Measurements from ENCODE around the gene BID.

Gene BID

GRCh38 chr22:17732251-17732854 is 41.9 kb downstream of the BID start:
- no peak for DNase-seq

DNA sequence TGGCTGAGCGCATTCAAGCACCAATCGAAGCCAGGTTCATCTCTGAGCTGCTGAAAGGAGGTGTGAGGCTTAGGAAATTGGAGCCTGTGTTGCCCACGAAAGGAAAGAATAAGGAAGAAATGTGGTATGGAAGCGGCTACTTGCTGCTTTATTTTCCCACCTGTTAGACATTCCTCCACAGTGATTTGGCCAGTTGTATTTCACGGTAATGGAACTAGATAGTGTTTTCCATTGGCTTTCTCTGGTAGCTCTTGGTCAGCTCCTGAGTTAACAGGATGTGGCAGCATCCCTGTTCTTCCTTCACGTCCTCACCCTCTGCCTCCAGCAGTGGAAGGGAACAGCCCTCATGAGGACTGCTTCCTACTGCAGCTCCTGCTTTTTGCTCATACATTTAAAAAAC is 44.7 kb downstream of the BID start:
- DNase-seq, result no peak

DNA sequence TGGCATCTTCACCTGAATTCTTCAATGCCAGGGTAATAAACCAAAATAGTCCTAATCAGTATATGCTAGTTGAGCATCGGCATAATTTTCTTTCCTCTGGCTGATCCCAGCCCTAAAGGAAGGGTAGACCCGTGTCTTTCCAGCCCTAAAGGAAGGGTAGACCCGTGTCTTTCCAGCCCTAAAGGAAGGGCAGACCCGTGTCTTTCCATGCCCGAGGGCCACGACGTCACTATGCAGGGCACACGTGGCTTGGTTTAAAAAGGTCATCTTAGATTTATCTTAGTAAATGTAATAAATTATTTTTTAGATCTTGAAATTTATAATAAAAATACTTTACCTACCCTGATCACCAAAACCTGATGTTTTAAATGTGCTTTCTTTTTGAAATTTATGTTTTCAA is 45.5 kb downstream of the BID start:
- no peak for DNase-seq

- no peak for DNase-seq
Measured at GRCh38 chr22:17726928-17727897, 47.1 kb downstream of the BID start.

- no peak for DNase-seq
Measured at GRCh38 chr22:17726006-17726927, 48.0 kb downstream of the BID start.

GRCh38 chr22:17725500-17725796 is 48.8 kb downstream of the BID start:
- no peak for DNase-seq

DNA sequence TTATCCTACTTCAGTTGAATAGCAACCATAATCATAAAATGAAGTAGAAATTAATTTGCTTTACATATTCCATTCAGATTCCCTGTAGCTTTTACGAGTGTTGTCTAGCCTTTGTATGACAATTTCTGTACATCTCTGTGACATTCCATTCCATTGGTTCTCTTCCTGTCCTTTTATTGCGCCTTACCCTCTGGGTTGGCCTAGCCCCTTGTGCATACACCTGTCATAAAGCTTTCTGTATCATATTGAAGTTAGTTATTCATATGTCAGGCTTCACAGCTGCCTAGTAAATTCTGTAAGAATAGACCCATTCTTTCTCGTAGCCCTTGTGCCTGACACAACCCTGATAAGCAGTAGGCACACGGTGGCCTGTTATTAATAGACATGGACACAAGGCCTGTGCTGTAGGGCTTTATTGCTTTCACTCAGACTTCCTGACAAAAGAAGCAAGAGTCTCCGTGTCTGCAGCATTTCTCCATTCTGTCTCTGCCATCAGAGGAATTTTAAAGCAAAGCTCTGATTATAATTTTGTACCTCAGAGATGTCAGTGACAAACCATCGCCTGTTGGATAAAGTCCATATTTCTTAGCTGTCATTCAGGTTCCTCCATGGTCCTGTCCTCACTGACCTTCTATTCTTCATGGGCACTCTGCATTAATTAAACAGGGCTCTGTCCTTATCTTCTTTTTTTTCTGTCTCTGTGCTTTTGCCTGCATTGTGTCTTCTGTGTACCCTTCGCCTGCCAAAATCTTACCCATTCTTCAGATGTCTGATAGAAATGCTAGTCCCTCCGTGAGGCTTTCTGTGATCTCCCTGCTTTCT is 49.4 kb downstream of the BID start:
- no peak for DNase-seq

- DNase-seq, result no peak
Measured at GRCh38 chr22:17724241-17724640, 50.0 kb downstream of the BID start.

- no peak for DNase-seq
Measured at GRCh38 chr22:17719911-17720310, 54.4 kb downstream of the BID start.

DNA sequence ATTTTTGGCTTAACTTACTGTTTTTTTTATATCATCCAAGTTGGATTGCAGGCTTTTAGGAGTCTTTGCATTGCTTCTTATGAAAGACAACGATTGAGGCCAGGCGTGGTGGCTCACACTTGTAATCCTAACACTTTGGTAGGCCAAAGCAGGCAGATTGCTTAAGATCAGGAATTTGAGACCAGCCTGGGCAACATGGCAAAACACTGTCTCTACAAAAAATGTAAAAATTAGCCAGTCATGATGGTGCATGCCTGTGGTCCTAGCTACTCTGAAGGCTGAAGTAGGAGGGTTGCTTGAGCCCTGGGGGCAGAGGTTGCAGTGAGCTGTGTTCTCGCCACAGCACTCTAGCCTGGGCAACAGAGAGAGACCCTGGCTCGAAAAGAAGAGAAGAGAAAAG is 56.6 kb downstream of the BID start:
- no peak for DNase-seq

DNA sequence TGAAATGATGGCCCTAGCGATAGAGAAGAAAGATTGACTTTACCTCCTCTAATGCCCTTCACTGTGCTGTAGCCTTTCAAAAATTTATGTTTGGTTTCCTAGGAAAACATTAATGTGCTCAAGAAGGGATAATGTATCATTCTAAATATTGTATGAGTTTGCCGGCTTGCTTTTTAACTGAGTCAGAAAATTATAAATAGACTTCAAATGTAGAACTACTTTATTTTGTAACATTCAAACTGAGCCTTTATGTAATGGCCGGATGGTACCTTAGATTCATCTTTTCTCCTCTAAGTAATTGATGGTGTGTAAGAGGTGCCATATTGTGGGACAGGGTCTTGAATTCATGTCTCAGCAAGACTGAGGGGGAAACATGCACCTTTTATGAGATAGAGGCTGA is 57.7 kb downstream of the BID start:
- DNase-seq, result no peak

DNA sequence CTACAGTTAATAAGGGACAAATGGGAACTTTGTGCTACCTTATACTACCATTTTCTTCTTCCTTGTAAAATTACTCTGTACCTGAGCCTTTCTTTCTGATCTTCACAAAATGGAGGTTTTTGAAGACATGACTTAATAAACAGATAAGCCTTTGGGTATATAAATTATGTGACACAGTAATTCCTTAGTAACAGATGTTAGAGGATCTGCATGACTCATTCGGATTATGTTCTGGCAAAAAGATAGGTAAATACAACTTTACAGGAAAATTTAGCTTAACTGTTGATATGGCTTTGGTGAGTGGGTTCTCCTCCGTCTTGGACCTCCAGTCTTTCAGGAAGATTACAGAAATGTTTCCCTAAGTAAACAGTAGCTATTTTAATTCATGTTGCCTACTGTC is 61.8 kb downstream of the BID start:
- no peak for DNase-seq

DNA sequence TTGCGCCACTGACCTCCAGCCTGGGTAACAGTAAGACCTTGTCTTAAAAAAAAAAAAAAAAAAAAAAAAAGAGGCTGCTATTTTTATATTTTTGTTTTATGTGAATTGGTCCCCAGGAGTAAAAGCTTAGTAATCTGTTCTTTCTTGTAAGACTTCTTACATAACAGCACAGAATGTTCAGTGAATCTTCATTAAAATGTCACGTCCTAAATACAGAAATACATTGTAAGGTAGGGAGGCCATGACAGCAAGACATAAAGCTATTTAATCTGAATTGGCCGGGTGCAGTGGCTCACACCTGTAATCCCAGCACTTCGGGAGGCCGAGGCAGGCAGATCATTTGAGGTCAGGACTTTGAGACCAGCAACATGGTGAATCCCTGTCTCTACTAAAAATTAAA is 64.2 kb downstream of the BID start:
- no peak for DNase-seq

- DNase-seq, result no peak
Measured at GRCh38 chr22:17707526-17707925, 66.7 kb downstream of the BID start.

- DNase-seq, result no peak
Measured at GRCh38 chr22:17706947-17707346, 67.3 kb downstream of the BID start.

DNA sequence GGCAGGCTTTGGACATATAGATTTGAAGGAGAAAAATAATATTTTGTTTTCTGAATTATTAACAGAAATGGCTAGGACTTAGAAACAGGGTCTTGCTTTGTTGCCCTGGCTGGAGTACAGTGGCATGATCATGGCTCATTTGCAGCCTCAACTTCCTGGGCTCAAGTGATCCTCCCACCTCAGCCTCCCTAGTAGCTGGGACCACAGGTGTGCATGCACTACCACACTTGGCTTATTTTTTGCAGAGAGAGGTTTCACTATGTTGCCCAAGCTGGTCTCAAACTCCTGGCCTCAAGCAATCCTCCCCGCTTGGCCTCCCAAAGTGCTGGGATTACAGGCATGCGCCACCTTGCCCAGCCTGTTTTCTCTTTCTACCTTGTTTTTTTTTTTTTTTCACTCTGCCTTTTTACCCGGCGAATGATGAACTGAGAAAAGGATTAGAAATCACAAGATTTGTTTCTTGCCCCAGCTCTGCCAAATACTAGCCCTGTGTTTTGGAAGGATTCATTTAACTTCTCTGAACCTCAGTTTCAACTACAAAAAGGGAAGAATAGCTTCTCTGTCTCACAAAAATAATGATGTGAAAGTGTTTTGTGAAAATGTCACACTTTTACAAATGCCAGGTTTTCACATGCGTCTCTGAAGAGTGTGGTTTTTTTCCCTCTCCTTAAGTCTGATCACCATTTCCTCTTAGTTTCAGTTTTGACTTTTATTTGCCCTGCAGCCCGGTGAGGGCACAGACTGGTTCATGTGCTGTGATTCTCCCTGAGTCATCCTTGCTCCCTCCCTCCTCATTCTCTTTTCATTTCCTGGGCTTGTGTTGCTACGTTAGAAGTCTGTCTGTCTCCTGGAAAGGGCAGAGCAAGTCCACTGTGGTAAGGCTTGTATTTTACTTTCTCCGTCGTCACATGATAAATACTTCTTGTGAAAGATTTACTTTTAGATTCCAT is 68.0 kb downstream of the BID start:
- peak; percentile 32 for DNase-seq

DNA sequence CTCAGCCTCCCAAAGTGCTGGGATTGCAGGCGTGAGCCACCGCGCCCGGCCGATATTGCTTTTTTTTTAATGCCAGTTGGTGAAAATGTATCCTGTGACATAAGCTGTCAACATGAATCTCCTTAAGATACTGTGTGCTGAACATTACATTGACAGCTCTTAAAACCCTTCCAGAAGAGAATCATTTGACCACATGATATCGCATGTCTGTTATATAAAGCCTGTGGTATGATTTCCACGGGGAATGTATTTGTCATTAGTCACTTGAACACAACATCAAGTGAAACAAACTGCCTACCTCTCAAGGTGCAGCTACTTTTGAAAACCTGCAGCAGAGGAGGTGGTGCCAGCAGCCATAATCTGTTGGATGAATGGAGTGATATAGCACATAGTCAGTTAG is 68.7 kb downstream of the BID start:
- no peak for DNase-seq

GRCh38 chr22:17703811-17704210 is 70.5 kb downstream of the BID start:
- no peak for DNase-seq

DNA sequence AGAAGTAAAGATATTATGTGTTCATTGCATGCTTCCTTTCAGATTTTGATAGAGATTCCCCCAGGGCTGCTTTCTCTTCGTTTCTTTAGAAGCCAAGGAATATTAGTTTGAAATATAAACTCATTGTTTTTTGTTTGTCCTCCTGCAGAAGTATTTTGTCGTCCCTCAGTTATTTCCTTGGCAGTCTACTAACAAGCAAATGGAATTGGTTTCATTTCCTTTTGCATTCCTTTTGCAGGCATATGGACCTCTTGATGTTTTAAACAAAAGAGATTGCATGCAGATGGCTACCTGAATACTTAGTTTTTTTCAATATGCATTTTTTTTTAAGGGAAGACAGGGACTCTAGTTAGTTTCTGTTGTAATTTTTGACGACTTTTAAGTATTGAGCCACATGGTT is 73.5 kb downstream of the BID start:
- DNase-seq, result no peak

DNA sequence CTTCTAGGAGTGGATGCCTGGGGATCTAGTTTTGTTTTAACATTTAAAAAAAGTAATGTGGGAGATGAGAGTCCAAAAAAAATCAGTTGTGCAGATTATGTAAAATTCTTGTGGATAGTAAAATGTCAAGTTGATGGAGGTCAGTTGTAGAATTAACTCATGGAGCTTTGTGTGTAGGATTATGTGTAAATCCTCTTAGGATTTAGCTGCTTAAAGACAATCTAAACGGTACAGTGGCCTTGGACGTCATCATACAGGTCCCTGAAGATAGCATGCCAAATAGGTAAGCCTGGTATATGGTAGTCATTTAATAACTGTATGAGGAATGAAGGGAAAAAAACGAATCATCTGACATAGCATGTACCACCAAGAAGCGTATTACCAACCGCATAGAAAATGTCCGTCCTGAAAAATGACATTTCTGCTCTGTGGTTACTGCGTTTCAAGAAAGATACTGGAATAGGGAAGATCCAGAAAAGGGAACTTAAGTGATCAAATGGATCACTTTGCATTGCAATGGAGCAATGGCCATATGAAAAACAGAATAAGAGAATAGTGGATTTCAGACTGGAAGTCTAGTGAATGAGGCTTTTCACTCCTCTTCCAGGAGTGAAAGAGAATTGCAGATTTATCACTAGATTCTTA is 74.5 kb downstream of the BID start:
- DNase-seq, result no peak

- DNase-seq, result no peak
Measured at GRCh38 chr22:17698948-17699347, 75.3 kb downstream of the BID start.

All from CD4-positive, alpha-beta T cell treated with Interleukin-10 for 1 hour (primary cell).